Neural progenitor cell (in vitro differentiated cells): Measurements from ENCODE around the gene N4BP3. TPM values are rescaled to one million over a fixed set of nuclear protein-coding genes. Genes with fewer than 3 reads are reported as not detected.

Source experiments
- DNase-seq: peaks from one replicate; pipeline ENCODE4 v3.0.0-alpha.2; 2016; ENCODE audit warnings: low spot score
- H2AFZ ChIP-seq: fragments of 200-600 bp; sonication (generic); replicated peaks from 2 replicates; pipeline ENCODE4 v1.6.1; 2016; ENCODE audit warnings: antibody characterized with exemption
- H3F3A ChIP-seq: fragments of 200-600 bp; sonication (generic); 2 replicates; pipeline ENCODE4 v1.6.1; 2016; ENCODE audit warnings: antibody characterized with exemption, low read depth
- H3K27ac ChIP-seq: fragments of 200-600 bp; sonication (generic); 2 replicates; pipeline ENCODE4 v1.5.1; 2016; ENCODE audit warnings: mild to moderate bottlenecking
- H3K27me3 ChIP-seq: fragments of 200-600 bp; sonication (generic); 2 replicates; pipeline ENCODE4 v1.6.1; 2016; ENCODE audit warnings: mild to moderate bottlenecking, moderate library complexity
- H3K36me3 ChIP-seq: fragments of 200-600 bp; sonication (generic); 2 replicates; pipeline ENCODE4 v1.5.1; 2016
- H3K4me1 ChIP-seq: fragments of 200-600 bp; sonication (generic); 2 replicates; pipeline ENCODE4 v1.6.1; 2016; ENCODE audit warnings: mixed run types
- H3K4me2 ChIP-seq: fragments of 200-600 bp; sonication (generic); 2 replicates; pipeline ENCODE4 v1.6.1; 2016
- H3K4me3 ChIP-seq: fragments of 200-600 bp; sonication (generic); 2 replicates; pipeline ENCODE4 v1.5.1; 2016
- H3K79me2 ChIP-seq: fragments of 200-600 bp; sonication (generic); 2 replicates; pipeline ENCODE4 v1.6.1; 2016; ENCODE audit warnings: low read depth
- H3K9ac ChIP-seq: fragments of 200-600 bp; sonication (generic); 2 replicates; pipeline ENCODE4 v1.6.1; 2016
- H3K9me3 ChIP-seq: fragments of 200-600 bp; sonication (generic); 2 replicates; pipeline ENCODE4 v1.5.1; 2016; ENCODE audit warnings: low read depth
- H4K20me1 ChIP-seq: fragments of 200-600 bp; sonication (generic); 2 replicates; pipeline ENCODE4 v1.6.1; 2016; ENCODE audit warnings: low read depth
- H3K27ac Mint-ChIP-seq: 3 replicates; pipeline ENCODE4 v1.8.0; 2021; ENCODE audit warnings: mixed read lengths
- H3K27me3 Mint-ChIP-seq: 2 replicates; pipeline ENCODE4 v1.8.0; 2022; ENCODE audit warnings: low read depth, mild to moderate bottlenecking, inconsistent platforms, moderate library complexity, mixed read lengths; ENCODE audit not compliant: insufficient read depth
- H3K36me3 Mint-ChIP-seq: 3 replicates; pipeline ENCODE4 v1.8.0; 2021; ENCODE audit warnings: mixed read lengths
- H3K4me1 Mint-ChIP-seq: 3 replicates; pipeline ENCODE4 v1.8.0; 2021; ENCODE audit warnings: mixed read lengths
- H3K4me3 Mint-ChIP-seq: 3 replicates; pipeline ENCODE4 v1.8.0; 2021; ENCODE audit warnings: mild to moderate bottlenecking, moderate library complexity, mixed read lengths
- H3K9me3 Mint-ChIP-seq: 3 replicates; pipeline ENCODE4 v1.8.0; 2020; ENCODE audit warnings: mixed read lengths
- EZH2 ChIP-seq: fragments of 200-600 bp; sonication (generic); IDR thresholded peaks from 2 replicates; pipeline ENCODE4 v1.6.1; 2017; ENCODE audit warnings: antibody characterized with exemption, mild to moderate bottlenecking, moderate library complexity
- EZH2phosphoT487 ChIP-seq: fragments of 200-600 bp; sonication (generic); IDR thresholded peaks from 2 replicates; pipeline ENCODE4 v1.6.1; 2017; ENCODE audit warnings: antibody characterized with exemption
- total RNA-seq: library from RNA; depleted of rRNA; stranded (reverse); fragments of >200 nt; gene quantifications from 2 replicates; pipeline ENCODE4 v1.2.3, GENCODE V29; 2015; ENCODE audit warnings: low replicate concordance
- TF ChIP-seq, protein P1 (sequence below): fragments of 200-600 bp; sonication (generic); IDR thresholded peaks from 2 replicates; pipeline ENCODE4 v1.5.1; 2017; ENCODE audit warnings: antibody characterized with exemption, mild to moderate bottlenecking

The N4BP3 gene
- total RNA-seq, 1 donor from 2014 or later: 4.1 TPM

DNA sequence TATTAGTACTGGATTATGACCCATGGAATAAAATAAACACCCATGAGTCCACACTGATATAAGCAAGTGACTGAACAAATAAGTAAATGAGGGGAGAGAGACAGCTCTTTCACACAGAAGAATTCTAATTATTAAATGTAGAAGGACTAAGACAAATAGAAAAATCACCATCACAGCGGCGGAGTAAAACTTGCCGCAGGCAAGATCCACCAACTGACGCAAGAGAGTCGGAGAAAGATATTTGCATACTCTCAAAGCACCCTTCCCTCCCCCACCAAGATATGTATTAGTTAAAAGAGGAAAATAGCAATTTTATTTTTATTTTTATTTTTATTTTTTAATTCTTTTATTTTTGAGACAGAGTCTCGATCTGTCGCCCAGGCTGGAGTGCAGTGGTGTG lies 14.6 kb upstream of the N4BP3 start:
- Histone ChIP-seq H4K20me1 (no peaks in the 10 kb centered on the region), H2AFZ (no peak overlapping the region), H3K4me3 (no peak overlapping the region), H3K9ac (no peak overlapping the region), H3K79me2 (no peaks in the 10 kb centered on the region), H3K27me3 (no peaks in the 10 kb centered on the region), H3K4me1 (no peaks in the 10 kb centered on the region), H3K9me3 (no peaks in the 10 kb centered on the region), H3K27ac (no peak overlapping the region), H3F3A (no peaks in the 10 kb centered on the region), H3K36me3 (no peaks in the 10 kb centered on the region), H3K4me2 (no peak overlapping the region)
- Mint-ChIP-seq H3K36me3 (no peaks in the 10 kb centered on the region), H3K9me3 (peaks cover 12% of the 10 kb centered on the region), H3K27me3 (peaks cover 7% of the 10 kb centered on the region), H3K4me1 (peaks cover 2% of the 10 kb centered on the region), H3K27ac (no peak overlapping the region), H3K4me3 (no peak overlapping the region)
- DNase-seq: no peak
- no peak for TF ChIP-seq EZH2phosphoT487
- TF ChIP-seq, protein P1, sequence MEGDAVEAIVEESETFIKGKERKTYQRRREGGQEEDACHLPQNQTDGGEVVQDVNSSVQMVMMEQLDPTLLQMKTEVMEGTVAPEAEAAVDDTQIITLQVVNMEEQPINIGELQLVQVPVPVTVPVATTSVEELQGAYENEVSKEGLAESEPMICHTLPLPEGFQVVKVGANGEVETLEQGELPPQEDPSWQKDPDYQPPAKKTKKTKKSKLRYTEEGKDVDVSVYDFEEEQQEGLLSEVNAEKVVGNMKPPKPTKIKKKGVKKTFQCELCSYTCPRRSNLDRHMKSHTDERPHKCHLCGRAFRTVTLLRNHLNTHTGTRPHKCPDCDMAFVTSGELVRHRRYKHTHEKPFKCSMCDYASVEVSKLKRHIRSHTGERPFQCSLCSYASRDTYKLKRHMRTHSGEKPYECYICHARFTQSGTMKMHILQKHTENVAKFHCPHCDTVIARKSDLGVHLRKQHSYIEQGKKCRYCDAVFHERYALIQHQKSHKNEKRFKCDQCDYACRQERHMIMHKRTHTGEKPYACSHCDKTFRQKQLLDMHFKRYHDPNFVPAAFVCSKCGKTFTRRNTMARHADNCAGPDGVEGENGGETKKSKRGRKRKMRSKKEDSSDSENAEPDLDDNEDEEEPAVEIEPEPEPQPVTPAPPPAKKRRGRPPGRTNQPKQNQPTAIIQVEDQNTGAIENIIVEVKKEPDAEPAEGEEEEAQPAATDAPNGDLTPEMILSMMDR: no peak
- no peak for TF ChIP-seq EZH2

DNA sequence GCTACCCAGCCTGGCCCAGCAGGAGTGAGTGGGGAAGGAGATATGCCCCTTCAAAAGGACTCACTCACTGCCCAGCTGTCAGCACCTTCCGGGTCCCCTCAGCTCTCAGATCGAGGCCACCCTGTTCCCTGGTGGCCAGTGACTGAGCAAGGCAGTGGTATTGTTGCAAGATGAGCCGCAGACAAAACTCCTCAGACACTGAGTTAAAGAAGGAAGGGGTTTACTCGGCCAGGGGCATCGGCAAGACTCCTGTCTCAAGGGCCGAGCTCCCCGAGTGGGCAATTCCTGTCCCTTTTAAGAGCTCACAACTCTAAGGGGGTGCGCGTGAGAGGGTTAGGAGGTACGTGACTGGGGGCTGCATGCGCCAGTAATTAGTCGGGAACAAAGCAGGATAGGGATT lies 9.7 kb upstream of the N4BP3 start:
- Histone ChIP-seq H3K4me2 (no peak overlapping the region), H3K4me3 (no peak overlapping the region), H3K79me2 (no peaks in the 10 kb centered on the region), H3K27me3 (no peaks in the 10 kb centered on the region), H2AFZ (no peak overlapping the region), H3K36me3 (no peaks in the 10 kb centered on the region), H3K9me3 (no peaks in the 10 kb centered on the region), H3F3A (peaks cover 12% of the 10 kb centered on the region), H3K9ac (no peak overlapping the region), H4K20me1 (no peaks in the 10 kb centered on the region), H3K4me1 (peaks cover 8% of the 10 kb centered on the region), H3K27ac (no peak overlapping the region)
- Mint-ChIP-seq H3K9me3 (no peaks in the 10 kb centered on the region), H3K4me3 (no peak overlapping the region), H3K36me3 (no peaks in the 10 kb centered on the region), H3K4me1 (peaks cover 14% of the 10 kb centered on the region), H3K27me3 (peaks cover 4% of the 10 kb centered on the region), H3K27ac (peak overlapping the region; percentile 52)
- DNase-seq: no peak
- TF ChIP-seq, protein P1: no peak
- no peak for TF ChIP-seq EZH2
- TF ChIP-seq EZH2phosphoT487: no peak

DNA sequence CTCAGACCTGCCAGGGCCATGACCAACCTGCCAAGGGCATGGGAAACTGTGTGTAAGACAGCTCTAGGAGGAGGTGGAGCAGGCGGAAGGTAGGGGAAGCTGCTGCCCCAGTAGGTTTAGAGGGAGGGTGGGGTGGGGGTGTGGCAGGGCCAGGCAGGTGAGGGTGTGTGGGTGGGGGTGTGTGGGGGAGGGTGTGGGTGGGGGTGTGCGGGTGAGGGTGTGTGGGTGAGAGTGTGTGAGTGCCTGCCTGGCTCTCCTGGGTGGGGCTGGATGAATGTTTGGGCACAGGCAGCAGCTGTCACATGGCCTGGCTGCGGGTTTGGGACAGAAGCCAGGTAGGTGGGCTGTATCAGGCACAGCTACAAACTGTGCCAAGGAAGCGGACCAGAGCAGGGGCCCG lies 8.8 kb upstream of the N4BP3 start:
- H3K27ac Mint-ChIP-seq: no peak overlapping the region
- no peak overlapping the region for H3K4me3 ChIP-seq
- H3K27me3 Mint-ChIP-seq: peaks cover 4% of the 10 kb centered on the region
- H3F3A ChIP-seq: peaks cover 12% of the 10 kb centered on the region
- no peak overlapping the region for H3K4me3 Mint-ChIP-seq
- no peaks in the 10 kb centered on the region for H4K20me1 ChIP-seq
- no peaks in the 10 kb centered on the region for H3K27me3 ChIP-seq
- H3K4me2 ChIP-seq: no peak overlapping the region
- DNase-seq: no peak
- H2AFZ ChIP-seq: no peak overlapping the region
- H3K4me1 Mint-ChIP-seq: peaks cover 17% of the 10 kb centered on the region
- no peaks in the 10 kb centered on the region for H3K36me3 ChIP-seq
- no peaks in the 10 kb centered on the region for H3K9me3 ChIP-seq
- no peak overlapping the region for H3K9ac ChIP-seq
- TF ChIP-seq EZH2: no peak
- TF ChIP-seq EZH2phosphoT487: no peak
- TF ChIP-seq, protein P1: no peak
- H3K27ac ChIP-seq: no peak overlapping the region
- no peaks in the 10 kb centered on the region for H3K36me3 Mint-ChIP-seq
- peaks cover 8% of the 10 kb centered on the region for H3K4me1 ChIP-seq
- H3K9me3 Mint-ChIP-seq: no peaks in the 10 kb centered on the region
- no peaks in the 10 kb centered on the region for H3K79me2 ChIP-seq
